Astrocyte of the cerebellum (primary cell): ENCODE measurements around the gene GAL3ST2.

Experiments
- DNase-seq: peaks from one replicate; pipeline ENCODE4 v3.0.0-alpha.2; 2011; ENCODE audit warnings: low read depth
- H3K4me3 ChIP-seq: 2 replicates; pipeline ENCODE4 v1.5.1; 2011; ENCODE audit warnings: mild to moderate bottlenecking, low read depth, low read length, moderate library complexity
- CTCF ChIP-seq: IDR thresholded peaks from 2 replicates; pipeline ENCODE4 v1.5.1; 2012; ENCODE audit warnings: low read length, low read depth, moderate library complexity, mild to moderate bottlenecking; ENCODE audit errors: missing control alignments
- in situ Hi-C: cut with HindIII; loops from 2 replicates; pipeline ENCODE4 v1.10.0; 2017; ENCODE audit warnings: low sequenced_read_pairs

The GAL3ST2 gene

DNA sequence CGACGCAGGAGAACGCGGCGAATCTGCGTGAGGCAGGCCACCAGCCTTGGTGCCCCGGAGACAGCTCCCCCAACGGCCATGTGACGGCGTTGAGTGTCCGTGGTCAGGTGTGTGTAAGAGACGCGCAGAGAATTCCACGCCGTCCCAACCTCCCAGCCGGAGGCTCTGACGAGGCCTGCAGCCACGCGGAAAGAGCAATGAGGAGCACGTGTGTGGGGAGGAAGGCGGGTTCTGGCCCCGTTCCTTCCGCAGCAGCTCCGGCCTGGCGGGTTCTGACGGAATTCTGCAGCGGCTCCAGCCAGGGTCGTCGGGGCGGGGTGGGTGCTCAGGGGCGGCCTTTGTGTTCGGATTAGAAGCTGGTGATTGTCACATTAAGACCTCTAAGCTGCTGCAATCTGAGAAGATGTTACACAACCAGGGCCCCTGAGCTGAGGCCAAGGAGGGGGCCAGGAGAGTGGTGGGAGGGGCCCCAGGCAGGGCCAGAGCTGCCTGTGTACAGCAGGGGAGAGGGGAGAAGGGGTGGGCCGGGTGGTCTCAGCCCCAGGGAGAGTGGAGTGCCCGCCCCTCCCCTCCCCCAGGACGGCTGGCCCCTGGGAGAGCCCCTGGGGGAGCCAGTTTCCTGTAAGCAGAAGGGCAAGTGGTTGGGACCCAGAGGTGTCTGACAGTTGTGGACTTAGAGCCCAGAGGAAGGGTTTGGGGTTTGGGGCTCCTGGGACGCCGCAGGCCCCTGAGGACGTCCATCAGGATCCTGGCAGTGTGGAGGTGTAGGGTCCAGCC, 5.1 kb upstream of the GAL3ST2 start:
- in situ Hi-C loops: no loop called here
- no peak overlapping the region for H3K4me3 ChIP-seq
- no peak for TF ChIP-seq CTCF
- DNase-seq: no peak

GRCh38 chr2:241772063-241772499, 4.5 kb upstream of the GAL3ST2 start:
- H3K4me3 ChIP-seq: no peak overlapping the region
- in situ Hi-C loops: no loop called here
- TF ChIP-seq CTCF: no peak

DNA sequence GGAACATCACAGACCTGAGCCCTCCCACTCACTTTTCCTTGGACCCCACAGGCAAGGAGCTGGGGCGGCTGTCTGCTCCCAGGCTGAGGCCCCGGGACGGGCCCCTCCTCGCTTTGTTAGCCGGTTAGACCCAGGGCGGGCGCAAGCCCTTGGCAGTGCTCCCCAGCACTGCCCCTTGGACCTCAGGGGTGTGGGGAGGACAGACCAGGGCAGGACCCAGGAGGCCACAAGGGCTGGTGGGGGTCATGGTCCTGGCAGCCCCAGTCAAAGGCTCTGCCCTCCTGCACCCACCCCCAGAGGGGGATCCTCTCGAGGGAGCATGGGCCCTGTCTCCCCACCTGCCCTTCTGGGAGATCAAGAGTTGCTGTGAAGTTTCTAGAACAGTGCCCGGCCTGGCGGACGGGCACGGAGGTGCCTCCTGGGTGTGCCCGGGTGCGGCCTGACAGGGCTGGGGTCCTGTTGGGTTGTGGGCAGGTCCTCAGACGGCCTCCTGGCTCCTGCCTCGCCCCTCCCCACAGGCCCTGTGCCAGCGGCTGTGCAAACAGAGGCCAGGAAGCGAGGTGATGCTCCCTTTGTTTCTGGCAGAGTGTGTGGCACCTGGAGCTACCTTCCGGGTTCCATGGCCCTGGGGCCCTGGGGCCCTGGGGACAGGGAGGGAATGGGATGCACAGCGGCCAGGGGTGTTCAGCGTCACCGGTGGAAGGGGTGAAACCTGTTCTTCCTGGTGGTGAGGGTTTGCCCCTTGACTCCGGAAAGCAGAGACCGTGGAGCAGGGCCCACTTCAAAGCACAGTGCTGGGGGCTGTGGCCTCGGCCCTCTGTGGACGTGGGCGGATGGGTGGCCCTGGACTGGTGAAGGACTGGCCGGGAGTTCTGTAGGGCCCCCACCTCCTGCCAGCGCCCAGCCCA, 2.9 kb upstream of the GAL3ST2 start:
- DNase-seq: no peak
- TF ChIP-seq CTCF: no peak
- no peak overlapping the region for H3K4me3 ChIP-seq
- in situ Hi-C loops: no loop called here

More at GRCh38 chr2:241772063-241772499, 4.5 kb upstream of the GAL3ST2 start:
- DNase-seq: no peak

DNA sequence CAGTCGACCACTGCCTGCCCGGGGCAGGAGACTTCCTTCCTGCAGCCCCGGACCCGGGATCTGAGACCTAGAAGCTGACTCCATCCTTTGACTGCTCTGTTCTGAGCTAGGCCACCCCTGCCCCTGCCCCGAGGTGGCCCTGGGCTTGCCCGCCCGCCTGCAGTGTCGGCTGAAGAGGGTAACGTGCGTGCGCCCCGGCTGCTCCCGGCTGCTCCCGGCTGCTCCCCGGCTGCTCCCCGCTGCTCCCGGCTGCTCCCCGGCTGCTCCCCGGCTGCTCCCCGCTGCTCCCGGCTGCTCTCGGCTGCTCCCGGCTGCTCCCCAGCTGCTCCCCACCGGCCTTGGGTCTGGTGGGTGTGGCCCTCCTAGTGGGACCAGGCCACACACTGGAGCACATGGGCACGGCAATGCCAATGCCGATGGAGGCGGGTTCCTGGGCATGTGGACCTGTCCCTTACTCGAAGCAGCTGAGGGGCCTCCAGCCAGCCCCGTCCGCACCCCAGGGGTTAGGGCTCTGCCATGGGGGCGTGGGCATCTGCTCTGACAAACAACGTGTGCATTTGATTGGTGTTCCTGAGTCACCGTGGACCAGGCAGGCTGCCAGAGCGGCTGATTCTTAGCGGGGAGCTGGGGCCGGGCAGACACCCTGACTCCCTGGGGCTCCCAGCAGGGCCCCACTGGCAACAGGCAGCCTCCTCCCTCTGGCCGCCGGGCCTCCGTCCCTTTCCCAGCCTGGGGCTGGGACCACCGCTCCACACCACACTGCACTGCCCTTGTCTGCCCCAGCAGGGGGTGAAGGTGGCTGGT, 2.0 kb upstream of the GAL3ST2 start:
- no peak overlapping the region for H3K4me3 ChIP-seq
- no peak for TF ChIP-seq CTCF
- DNase-seq: peak; percentile 6
- in situ Hi-C loops: no loop called here

DNA sequence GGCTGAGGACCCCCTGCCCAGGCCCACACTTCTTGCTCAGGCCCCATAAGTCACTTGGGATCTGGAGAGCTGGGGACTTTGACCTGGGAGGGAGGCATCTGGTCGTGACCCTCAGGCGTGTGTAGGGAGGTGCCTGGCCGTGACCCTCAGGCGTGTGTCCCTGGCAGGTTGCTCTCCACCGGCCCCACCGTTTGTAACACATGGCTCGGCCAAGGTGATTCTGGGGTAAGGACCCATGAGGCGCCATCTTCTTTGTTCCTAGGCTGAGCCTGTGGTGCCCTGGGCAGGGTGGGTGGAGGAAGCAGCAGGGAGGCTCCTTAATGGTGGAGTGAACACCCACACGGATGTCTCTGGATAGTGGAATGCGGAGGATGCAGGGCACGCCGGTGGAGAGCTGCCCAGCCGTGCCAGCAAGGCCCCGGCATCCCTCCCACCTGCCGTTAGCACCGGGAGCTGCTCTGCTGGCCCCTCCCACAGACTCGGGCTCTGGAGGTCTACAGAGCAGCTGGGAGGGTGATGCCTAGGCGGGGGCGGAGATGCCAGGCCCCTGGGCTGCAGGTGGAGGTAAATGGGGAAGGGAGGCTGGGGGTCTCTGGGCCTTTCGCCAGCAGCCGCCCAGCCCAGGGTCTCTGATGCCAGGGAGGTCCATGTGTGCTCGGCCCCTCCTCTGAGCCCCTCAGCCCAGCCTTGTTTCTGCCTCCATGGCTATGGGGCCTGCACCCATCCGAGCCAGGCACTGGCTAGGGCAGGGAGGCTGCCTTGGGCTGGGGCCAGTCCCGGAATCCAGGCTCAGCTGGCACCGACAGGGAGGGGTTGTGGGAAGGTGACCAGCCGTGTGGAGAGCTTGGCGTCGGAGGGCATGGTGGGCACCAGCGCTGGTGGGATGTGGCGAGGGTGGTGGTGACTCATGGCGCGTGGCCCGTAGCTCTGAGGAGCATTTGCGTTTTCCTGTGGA, 1.1 kb upstream of the GAL3ST2 start:
- in situ Hi-C loops: no loop called here
- no peak for TF ChIP-seq CTCF
- no peak overlapping the region for H3K4me3 ChIP-seq
- no peak for DNase-seq
